Stimulated activated CD8-positive, alpha-beta memory T cell treated with anti-CD3 and anti-CD28 coated beads, Interleukin-15, amount 100 ng/mL, for 24 hours (primary cell): ENCODE measurements around the gene SLC39A11.
"Not testable (repeated sequence)": the region's sequence is repeated elsewhere in the genome, so short reads cannot be mapped to it uniquely, and the experiment has no call there.

ENCODE experiments used
- DNase-seq: peaks from one replicate; pipeline ENCODE4 v3.0.0-alpha.2; 2020; ENCODE audit warnings: low read depth

The SLC39A11 gene

GRCh38 chr17:72947475-72947874, 145.0 kb downstream of the SLC39A11 start:
- DNase-seq = no peak

DNA sequence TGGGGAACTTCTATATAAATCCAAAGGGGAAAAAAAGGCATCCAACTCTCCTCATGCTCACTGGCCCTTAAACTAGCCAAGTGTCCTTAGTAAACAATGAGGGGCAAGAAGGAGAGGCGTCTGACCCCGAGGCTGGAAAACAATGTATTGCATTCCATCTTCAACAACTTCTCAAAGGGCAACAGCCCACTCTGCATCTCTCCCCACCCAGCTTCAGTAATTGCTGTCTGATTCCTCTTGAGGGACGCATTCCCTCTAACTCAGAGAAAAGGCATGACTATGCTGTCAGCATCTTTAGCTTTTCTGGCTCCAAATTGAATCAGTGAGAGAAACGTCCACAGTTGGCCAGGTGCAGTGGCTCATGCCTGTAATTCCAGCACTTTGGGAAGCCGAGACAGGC, 145.8 kb downstream of the SLC39A11 start:
- no peak for DNase-seq

GRCh38 chr17:72946156-72946555, 146.3 kb downstream of the SLC39A11 start:
- DNase-seq = no peak

- DNase-seq = no peak
These were observed 147.0 kb downstream of the SLC39A11 start for GRCh38 chr17:72945473-72945872.

GRCh38 chr17:72943826-72944689, 148.4 kb downstream of the SLC39A11 start:
- DNase-seq = no peak

GRCh38 chr17:72942579-72942978, 149.9 kb downstream of the SLC39A11 start:
- no peak for DNase-seq

GRCh38 chr17:72940496-72940895, 152.0 kb downstream of the SLC39A11 start:
- DNase-seq = no peak

GRCh38 chr17:72938482-72938881, 154.0 kb downstream of the SLC39A11 start:
- DNase-seq = no peak

DNA sequence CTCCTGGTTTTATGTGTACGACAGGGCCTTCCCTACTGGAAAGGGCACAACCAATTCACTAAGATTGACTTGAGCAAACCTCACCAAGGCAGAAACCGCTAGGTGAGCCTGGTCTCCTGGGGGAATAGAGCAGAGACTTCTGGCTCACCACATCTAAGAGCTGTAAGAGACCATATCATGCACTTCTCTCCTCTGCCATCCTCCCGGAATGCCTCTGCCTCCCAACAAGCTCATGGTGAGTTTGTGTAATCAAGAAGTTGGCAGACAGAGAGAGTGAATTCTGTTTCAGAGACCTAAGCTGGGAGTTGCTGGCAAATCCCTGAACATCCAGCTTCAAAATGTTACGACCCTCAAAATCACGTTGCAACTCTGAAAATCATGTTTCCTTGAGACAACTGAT, 154.8 kb downstream of the SLC39A11 start:
- DNase-seq = no peak

- DNase-seq = not testable (repeated sequence)
These were observed 155.2 kb downstream of the SLC39A11 start for GRCh38 chr17:72937254-72937653.

DNA sequence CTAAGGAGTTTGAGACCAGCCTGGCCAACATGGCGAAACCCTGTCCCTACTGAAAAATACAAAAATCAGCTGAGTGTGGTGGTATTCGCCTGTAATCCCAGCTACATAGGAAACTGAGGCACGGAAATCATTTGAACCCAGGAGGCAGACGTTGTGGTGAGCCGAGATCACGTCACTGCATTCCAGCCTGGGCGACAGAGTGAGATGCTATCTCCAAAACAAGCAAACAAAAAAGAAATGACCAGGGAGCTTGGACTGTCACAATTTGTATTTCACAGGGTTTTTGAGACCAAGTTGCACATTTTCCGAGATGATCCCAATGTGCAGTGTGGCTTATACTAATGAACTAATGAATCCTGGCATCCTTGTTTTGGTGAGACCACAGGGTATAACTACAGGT, 156.5 kb downstream of the SLC39A11 start:
- DNase-seq = no peak

DNA sequence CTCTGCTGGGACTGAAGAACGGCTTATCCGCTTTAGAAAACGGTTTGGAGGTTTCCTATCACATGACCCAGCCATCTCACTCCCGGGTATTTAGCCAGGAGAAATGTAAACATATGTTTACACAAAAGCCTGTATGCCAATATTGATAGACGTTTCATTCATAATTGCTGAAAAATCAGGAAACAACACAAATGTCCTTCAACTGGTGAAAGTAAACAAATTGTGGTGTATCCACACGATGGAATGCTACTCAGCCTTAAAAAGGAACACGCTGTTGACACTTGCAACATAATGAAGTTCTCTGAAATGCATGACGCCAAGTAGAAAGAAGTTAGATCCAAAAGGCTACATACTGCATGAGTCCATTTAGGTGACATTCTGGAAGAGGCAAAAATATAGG, 157.6 kb downstream of the SLC39A11 start:
- no peak for DNase-seq

DNA sequence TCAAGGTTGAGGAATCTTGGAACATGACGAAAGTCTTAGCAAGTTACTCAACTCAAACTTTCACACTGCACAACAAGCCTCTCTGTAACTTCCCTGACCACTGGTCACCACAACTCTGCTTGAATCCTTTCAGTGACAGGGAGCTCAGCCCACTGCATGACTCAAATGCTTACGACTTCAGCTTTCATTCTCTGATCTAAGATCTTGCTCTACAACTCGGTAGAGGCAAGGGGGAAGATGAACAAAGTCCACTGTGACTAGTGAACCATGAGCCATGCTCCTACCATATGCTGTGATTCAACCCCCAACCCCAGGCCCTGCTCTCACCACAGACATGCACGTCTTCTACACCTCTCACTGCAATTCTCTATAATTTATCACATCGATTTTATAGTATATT, 160.9 kb downstream of the SLC39A11 start:
- DNase-seq = no peak

GRCh38 chr17:72931163-72931562, 161.3 kb downstream of the SLC39A11 start:
- no peak for DNase-seq

GRCh38 chr17:72930031-72930430, 162.5 kb downstream of the SLC39A11 start:
- no peak for DNase-seq

DNA sequence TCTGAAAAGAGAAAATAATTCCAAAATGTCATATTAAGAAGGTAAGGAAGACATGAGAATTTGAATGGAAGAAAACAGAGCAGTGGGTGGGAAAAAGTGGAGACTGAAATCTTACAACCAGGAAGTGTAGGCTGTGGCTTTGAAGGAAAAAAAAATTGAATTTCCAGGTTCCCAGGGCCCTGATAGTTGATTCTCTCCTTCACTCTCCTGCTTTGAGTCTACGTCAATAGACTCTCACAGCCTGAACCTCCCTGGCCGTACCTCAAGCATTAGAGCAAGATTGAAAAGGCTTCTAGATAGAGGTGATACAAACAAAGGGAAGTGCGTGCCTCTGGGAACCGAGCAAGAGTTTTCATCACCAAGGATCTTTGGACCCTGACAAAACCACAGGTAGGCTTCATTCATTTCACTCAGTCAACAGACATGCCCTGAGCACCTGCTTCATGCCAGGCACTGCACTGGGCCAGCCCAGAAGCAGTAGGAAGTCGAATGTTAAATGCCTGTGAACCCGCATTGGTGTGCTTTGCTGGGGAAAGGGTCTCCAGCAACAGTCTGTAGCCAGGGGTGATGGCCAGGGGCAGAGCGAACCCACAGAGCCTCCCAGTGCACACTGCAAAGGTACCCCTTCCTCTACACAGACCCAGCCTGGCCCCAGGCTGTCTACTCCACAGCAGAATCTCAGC, 163.9 kb downstream of the SLC39A11 start:
- no peak for DNase-seq

GRCh38 chr17:72927760-72928159, 164.7 kb downstream of the SLC39A11 start:
- DNase-seq = no peak

- DNase-seq = no peak
These were observed 165.3 kb downstream of the SLC39A11 start for GRCh38 chr17:72927146-72927545.

DNA sequence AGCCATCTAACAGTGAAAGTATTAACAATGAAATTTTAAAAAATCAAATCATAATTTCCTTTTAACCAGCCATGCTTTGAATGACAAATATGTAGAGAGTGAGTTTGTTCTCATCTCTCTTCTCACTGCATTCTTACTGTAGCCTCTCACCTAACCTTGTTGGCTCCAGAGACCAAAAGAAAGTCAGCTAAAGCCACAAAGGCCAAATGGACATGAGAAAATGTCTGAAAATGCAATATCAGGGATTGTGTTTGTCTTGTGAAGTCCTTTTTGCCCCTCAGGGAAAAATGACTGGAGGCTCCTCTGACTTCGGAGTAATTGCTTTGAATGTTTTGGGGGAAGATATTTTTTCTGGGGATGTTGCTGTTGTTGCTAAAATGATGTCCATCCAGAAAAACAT, 166.3 kb downstream of the SLC39A11 start:
- DNase-seq = no peak

DNA sequence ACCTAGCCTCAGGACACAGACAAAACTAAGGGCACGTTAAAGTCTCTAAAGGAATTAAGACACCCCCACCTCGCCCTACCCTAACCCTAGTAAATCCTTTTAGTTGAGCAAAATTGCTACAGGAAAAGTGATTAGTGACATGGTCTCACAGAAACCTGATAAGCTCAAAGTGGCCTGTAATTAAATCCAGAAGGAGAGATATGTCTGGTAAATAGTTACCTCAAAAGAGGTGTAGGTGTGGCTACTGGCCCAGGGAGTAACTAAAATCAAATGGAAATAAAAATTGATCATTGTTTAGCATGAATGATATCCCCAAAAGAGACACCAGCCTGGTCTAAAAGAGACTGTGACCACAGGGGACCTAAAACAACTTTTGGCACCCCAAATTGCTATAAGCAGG, 168.3 kb downstream of the SLC39A11 start:
- no peak for DNase-seq

DNA sequence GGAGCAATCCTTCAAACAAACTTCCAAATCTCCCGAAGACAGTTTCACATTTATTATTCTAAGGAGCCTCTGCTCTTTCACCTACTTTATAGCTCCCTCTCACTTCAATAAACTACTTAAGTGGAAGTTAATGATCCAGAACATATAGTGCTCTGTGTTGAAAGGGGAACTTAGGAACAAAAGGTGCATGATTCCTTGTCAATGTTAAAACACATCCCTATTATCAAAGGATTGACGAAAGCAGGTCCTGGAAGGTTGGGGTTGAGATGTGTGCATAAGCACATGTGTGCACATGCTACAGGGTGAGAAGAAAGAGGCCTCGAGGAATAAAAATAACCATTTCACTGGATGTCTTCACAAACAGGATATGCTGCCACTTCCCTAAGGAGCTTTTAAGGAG, 170.3 kb downstream of the SLC39A11 start:
- DNase-seq = no peak

DNA sequence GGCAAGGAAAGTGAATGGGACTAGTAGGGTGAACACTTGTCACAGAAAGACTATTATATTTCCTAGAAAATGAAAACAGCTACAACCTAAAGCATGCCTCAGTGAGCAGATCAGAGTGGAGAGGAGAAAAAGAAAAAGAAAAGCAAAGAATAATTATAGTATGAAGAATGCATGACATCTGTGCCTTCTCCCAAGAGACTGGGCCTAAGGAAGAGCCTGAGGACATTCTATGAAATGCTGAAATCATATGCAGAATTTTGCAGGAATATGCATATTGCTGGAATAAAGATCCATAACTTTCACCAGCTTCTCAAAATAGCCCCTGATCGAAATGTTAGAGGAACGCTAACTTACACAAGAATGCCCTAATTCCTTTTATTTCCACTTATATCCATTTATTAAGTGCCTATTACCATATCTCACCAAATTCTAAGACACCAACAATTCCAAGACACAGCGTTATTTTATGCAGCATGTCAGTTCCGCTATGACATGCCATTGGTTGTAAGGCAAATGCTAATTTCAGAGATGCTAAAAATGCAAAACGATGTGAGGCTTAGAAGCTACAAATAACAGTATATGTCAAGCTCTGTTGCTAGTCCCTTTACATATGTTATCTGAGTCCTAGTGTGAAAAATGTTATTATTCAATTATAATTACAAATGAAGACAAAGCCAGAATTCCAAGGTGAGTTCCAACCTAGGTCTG, 171.0 kb downstream of the SLC39A11 start:
- DNase-seq = no peak

GRCh38 chr17:72920513-72920912, 172.0 kb downstream of the SLC39A11 start:
- no peak for DNase-seq
